ENCODE data around the gene COL1A1. TPM values are rescaled to one million over a fixed set of nuclear protein-coding genes. Genes with fewer than 3 reads are reported as not detected.

Gene COL1A1
- total RNA-seq, 1 experiment from 2014 or later, result 5.5 TPM

GRCh38 chr17:50169121-50169764, 32.2 kb downstream of the COL1A1 start:
- peak; percentile 83 for TF ChIP-seq CTCF (IDR thresholded peaks at IDR 0.05; ENCODE audit: unreplicated experiment)
- H3K27me3 Mint-ChIP-seq (ENCODE audit: unreplicated experiment), result peaks cover 46% of the 10 kb centered on the region
- H3K9me3 Mint-ChIP-seq (ENCODE audit: low read depth, unreplicated experiment), result no peaks in the 10 kb centered on the region
- CTCF ChIA-PET, result interaction anchor here (0.6 to 2.7 kb wide), 19 partner anchors 9 to 1827 kb away, joined by 3 to 46 read pairs (median 4); partner anchors contain the start of genes PPP1R9B and TMEM92
- H3K36me3 Mint-ChIP-seq (ENCODE audit: insufficient read depth, unreplicated experiment), result no peaks in the 10 kb centered on the region
- intact Hi-C loops (cut with micrococcal nuclease; ENCODE audit: unreplicated experiment), result loop anchor here (1.0 kb wide), 1 partner anchor 29 kb away; no protein-coding TSS in a partner anchor
- peak overlapping the region; percentile 15 for H3K27ac Mint-ChIP-seq (ENCODE audit: unreplicated experiment)
- H3K4me1 Mint-ChIP-seq (ENCODE audit: low read depth, unreplicated experiment), result peaks cover 12% of the 10 kb centered on the region
- BruUV-seq (replicated peaks), result no TSS peak
- peak overlapping the region; percentile 14 for H3K4me3 Mint-ChIP-seq (ENCODE audit: low read depth, unreplicated experiment)
- DNase-seq, result peak; percentile 64

- BruUV-seq (replicated peaks), result no TSS peak
- CTCF ChIA-PET, result interaction anchor here (1.0 to 1.5 kb wide), 2 partner anchors 10 to 30 kb away, joined by 4 to 13 read pairs; no protein-coding TSS in a partner anchor
- H3K4me3 Mint-ChIP-seq (ENCODE audit: low read depth, unreplicated experiment), result no peak overlapping the region
- no peaks in the 10 kb centered on the region for H3K9me3 Mint-ChIP-seq (ENCODE audit: low read depth, unreplicated experiment)
- peaks cover 12% of the 10 kb centered on the region for H3K4me1 Mint-ChIP-seq (ENCODE audit: low read depth, unreplicated experiment)
- H3K36me3 Mint-ChIP-seq (ENCODE audit: insufficient read depth, unreplicated experiment), result no peaks in the 10 kb centered on the region
- no peak for DNase-seq
- intact Hi-C loops (cut with micrococcal nuclease; ENCODE audit: unreplicated experiment), result no loop called here
- no peak for TF ChIP-seq CTCF (IDR thresholded peaks at IDR 0.05; ENCODE audit: unreplicated experiment)
- no peak overlapping the region for H3K27ac Mint-ChIP-seq (ENCODE audit: unreplicated experiment)
- peaks cover 48% of the 10 kb centered on the region for H3K27me3 Mint-ChIP-seq (ENCODE audit: unreplicated experiment)
Measured at GRCh38 chr17:50168319-50168718, 33.1 kb downstream of the COL1A1 start.

- intact Hi-C loops (cut with micrococcal nuclease; ENCODE audit: unreplicated experiment), result no loop called here
- no peak for TF ChIP-seq CTCF (IDR thresholded peaks at IDR 0.05; ENCODE audit: unreplicated experiment)
- Mint-ChIP-seq H3K36me3 (ENCODE audit: insufficient read depth, unreplicated experiment) (no peaks in the 10 kb centered on the region), H3K27ac (ENCODE audit: unreplicated experiment) (no peak overlapping the region), H3K4me3 (ENCODE audit: low read depth, unreplicated experiment) (no peak overlapping the region), H3K27me3 (ENCODE audit: unreplicated experiment) (peaks cover 58% of the 10 kb centered on the region), H3K9me3 (ENCODE audit: low read depth, unreplicated experiment) (no peaks in the 10 kb centered on the region), H3K4me1 (ENCODE audit: low read depth, unreplicated experiment) (peaks cover 12% of the 10 kb centered on the region)
- CTCF ChIA-PET, result no interaction called here
- DNase-seq, result no peak
- BruUV-seq (replicated peaks), result no TSS peak
Measured at GRCh38 chr17:50167371-50167770, 34.1 kb downstream of the COL1A1 start.

GRCh38 chr17:50166518-50167181, 34.8 kb downstream of the COL1A1 start:
- CTCF ChIA-PET, result interaction anchor here (1.0 kb wide), 1 partner anchor 14 kb away, joined by 4 read pairs; no protein-coding TSS in a partner anchor
- TF ChIP-seq CTCF (IDR thresholded peaks at IDR 0.05; ENCODE audit: unreplicated experiment), result no peak
- Mint-ChIP-seq H3K4me3 (ENCODE audit: low read depth, unreplicated experiment) (no peak overlapping the region), H3K9me3 (ENCODE audit: low read depth, unreplicated experiment) (no peaks in the 10 kb centered on the region), H3K4me1 (ENCODE audit: low read depth, unreplicated experiment) (peaks cover 18% of the 10 kb centered on the region), H3K36me3 (ENCODE audit: insufficient read depth, unreplicated experiment) (peaks cover 2% of the 10 kb centered on the region), H3K27me3 (ENCODE audit: unreplicated experiment) (peaks cover 65% of the 10 kb centered on the region), H3K27ac (ENCODE audit: unreplicated experiment) (no peak overlapping the region)
- no TSS peak for BruUV-seq (replicated peaks)
- intact Hi-C loops (cut with micrococcal nuclease; ENCODE audit: unreplicated experiment), result no loop called here
- no peak for DNase-seq
